WI38 (cell line): ENCODE measurements around the gene ATOH1.

Experiments
- H3K4me3 ChIP-seq: 2 replicates; pipeline ENCODE4 v1.5.1; 2011; ENCODE audit warnings: low read depth, mild to moderate bottlenecking, control low read depth, low read length
- CTCF ChIP-seq: IDR thresholded peaks from 2 replicates; pipeline ENCODE4 v1.5.1; 2012; ENCODE audit warnings: low read depth, mild to moderate bottlenecking, control low read depth, low read length

ATOH1 gene

GRCh38 chr4:93839704-93840103, 11.2 kb downstream of the ATOH1 start:
- TF ChIP-seq CTCF: no peak

GRCh38 chr4:93841803-93842345, 13.3 kb downstream of the ATOH1 start:
- no peak for TF ChIP-seq CTCF
- H3K4me3 ChIP-seq: no peak overlapping the region

More at GRCh38 chr4:93839704-93840103, 11.2 kb downstream of the ATOH1 start:
- H3K4me3 ChIP-seq: no peak overlapping the region

GRCh38 chr4:93842601-93843252, 14.2 kb downstream of the ATOH1 start:
- no peak for TF ChIP-seq CTCF
- no peak overlapping the region for H3K4me3 ChIP-seq

GRCh38 chr4:93843772-93844171, 15.2 kb downstream of the ATOH1 start:
- H3K4me3 ChIP-seq: no peak overlapping the region
- TF ChIP-seq CTCF: no peak

- no peak for TF ChIP-seq CTCF
Measured at GRCh38 chr4:93852680-93853079, 24.1 kb downstream of the ATOH1 start.

GRCh38 chr4:93855926-93856325, 27.4 kb downstream of the ATOH1 start:
- TF ChIP-seq CTCF: no peak
- H3K4me3 ChIP-seq: no peak overlapping the region

More at GRCh38 chr4:93852680-93853079, 24.1 kb downstream of the ATOH1 start:
- H3K4me3 ChIP-seq: no peak overlapping the region

GRCh38 chr4:93865650-93866049, 37.1 kb downstream of the ATOH1 start:
- no peak for TF ChIP-seq CTCF
- H3K4me3 ChIP-seq: no peak overlapping the region
